HG02938 (cell line): ENCODE measurements around the gene RMP24.

Experiments
- ATAC-seq: cut with Tn5 transposase; IDR thresholded peaks from one replicate; pipeline ENCODE4 v1.9.1; 2021; ENCODE audit warnings: mild to moderate bottlenecking, moderate library complexity; ENCODE audit not compliant: unreplicated experiment

Gene RMP24

DNA sequence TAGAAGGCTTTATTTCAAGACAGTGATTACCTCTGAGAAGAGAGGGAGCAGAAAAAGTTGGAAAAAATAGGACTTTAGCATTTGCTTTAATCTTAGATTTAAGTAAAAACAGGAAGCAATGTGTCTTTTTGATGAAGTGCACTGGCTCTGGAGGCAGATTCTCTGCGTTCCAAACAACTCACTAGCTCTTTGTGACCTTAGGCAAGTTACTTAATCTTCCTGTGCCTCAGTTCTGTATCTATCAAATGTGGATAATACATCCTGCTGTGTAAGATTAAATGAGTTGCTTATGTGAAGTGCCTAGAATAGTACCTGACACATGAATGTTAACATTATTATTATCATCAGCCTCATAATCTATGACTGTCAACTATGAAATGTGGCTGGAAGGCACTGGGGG lies 52.5 kb downstream of the RMP24 start:
- no peak for ATAC-seq

DNA sequence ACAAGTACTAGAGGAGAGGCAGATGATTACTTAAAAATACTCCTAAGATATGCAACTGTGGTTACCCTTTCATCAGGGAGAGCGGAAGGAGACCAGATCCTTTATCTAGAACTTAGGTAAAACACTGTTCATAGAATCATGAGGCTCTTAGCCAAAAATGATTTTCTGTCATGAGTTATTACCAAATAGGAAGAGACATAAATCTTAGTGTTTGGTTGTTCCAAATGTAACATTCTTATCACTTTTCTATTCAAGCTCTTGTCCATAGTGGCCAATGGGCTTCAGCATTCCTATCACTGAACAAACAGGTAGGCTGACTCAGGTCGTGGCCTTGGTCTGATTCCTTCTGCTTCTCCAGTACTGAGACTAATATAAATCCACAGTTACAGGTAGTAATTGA lies 56.4 kb downstream of the RMP24 start:
- ATAC-seq, result no peak
